Neuronal stem cell (in vitro differentiated cells): Measurements from ENCODE around the gene NDUFC2.

Source experiments
- DNase-seq: peaks from one replicate; pipeline ENCODE4 v3.0.0-alpha.2; 2013; ENCODE audit warnings: low spot score
- H2AFZ ChIP-seq: one replicate; pipeline ENCODE4 v1.6.1; 2013; ENCODE audit warnings: mild to moderate bottlenecking, low read length, inconsistent platforms
- H2AK5ac ChIP-seq: 2 replicates; pipeline ENCODE4 v1.6.1; 2013; ENCODE audit warnings: low read depth, mild to moderate bottlenecking, inconsistent platforms, low read length, moderate library complexity, mixed read lengths
- H2BK120ac ChIP-seq: 2 replicates; pipeline ENCODE4 v1.6.1; 2013; ENCODE audit warnings: low read depth, mild to moderate bottlenecking, inconsistent platforms, low read length, moderate library complexity, mixed read lengths
- H2BK12ac ChIP-seq: one replicate; pipeline ENCODE4 v1.6.1; 2013; ENCODE audit warnings: low read length, inconsistent platforms
- H2BK15ac ChIP-seq: 2 replicates; pipeline ENCODE4 v1.6.1; 2013; ENCODE audit warnings: mild to moderate bottlenecking, low read length, inconsistent platforms, mixed read lengths
- H2BK5ac ChIP-seq: one replicate; pipeline ENCODE4 v1.6.1; 2013; ENCODE audit warnings: inconsistent platforms, mild to moderate bottlenecking, low read length, moderate library complexity
- H3K14ac ChIP-seq: one replicate; pipeline ENCODE4 v1.6.1; 2013; ENCODE audit warnings: low read length, inconsistent platforms
- H3K18ac ChIP-seq: 2 replicates; pipeline ENCODE4 v1.6.1; 2013; ENCODE audit warnings: low read length, inconsistent platforms
- H3K23ac ChIP-seq: 2 replicates; pipeline ENCODE4 v1.6.1; 2013; ENCODE audit warnings: low read depth, mild to moderate bottlenecking, mixed read lengths, low read length, inconsistent platforms; ENCODE audit not compliant: poor library complexity
- H3K27ac ChIP-seq: replicated peaks from 3 replicates; pipeline ENCODE4 v1.5.1; 2013; ENCODE audit warnings: low read length, inconsistent platforms
- H3K27me3 ChIP-seq, 3 experiments: 2 replicates each; pipeline ENCODE4 v1.6.1; 2013; ENCODE audit warnings: low read length in 3 of 3, mild to moderate bottlenecking in 2 of 3, inconsistent platforms in 1 of 3, low read depth in 1 of 3, mixed read lengths in 1 of 3, moderate library complexity in 1 of 3; ENCODE audit not compliant: control insufficient read depth in 3 of 3, insufficient read depth in 3 of 3
- H3K36me3 ChIP-seq, 2 donors: replicated peaks in 1 of 2; 2 replicates each; pipeline ENCODE4 v1.6.1; 2013; ENCODE audit warnings: low read length in 2 of 2; ENCODE audit not compliant: control insufficient read depth in 2 of 2, insufficient read depth in 2 of 2
- H3K4ac ChIP-seq: 2 replicates; pipeline ENCODE4 v1.6.1; 2013; ENCODE audit warnings: inconsistent platforms, mild to moderate bottlenecking, low read length, moderate library complexity
- H3K4me1 ChIP-seq, 2 donors: 1 replicate in 1 of 2; 2 replicates in 1 of 2; pipeline ENCODE4 v1.6.1; 2013; ENCODE audit warnings: low read length in 2 of 2, low read depth in 1 of 2; ENCODE audit not compliant: control insufficient read depth in 2 of 2, insufficient read depth in 1 of 2
- H3K4me2 ChIP-seq: one replicate; pipeline ENCODE4 v1.6.1; 2013; ENCODE audit warnings: mild to moderate bottlenecking, low read length, inconsistent platforms; ENCODE audit not compliant: insufficient read depth, poor library complexity, severe bottlenecking
- H3K4me3 ChIP-seq, 2 donors: 2 replicates each; pipeline ENCODE4 v1.5.1; 2013; ENCODE audit warnings: low read length in 2 of 2, mild to moderate bottlenecking in 2 of 2, inconsistent platforms in 1 of 2, moderate library complexity in 1 of 2
- H3K79me1 ChIP-seq: one replicate; pipeline ENCODE4 v1.6.1; 2013; ENCODE audit warnings: low read depth, mild to moderate bottlenecking, inconsistent platforms, low read length, moderate library complexity
- H3K9ac ChIP-seq: one replicate; pipeline ENCODE4 v1.6.1; 2013; ENCODE audit warnings: mild to moderate bottlenecking, low read depth, low read length, inconsistent platforms; ENCODE audit not compliant: poor library complexity
- H3K9me3 ChIP-seq, 2 donors: replicated peaks in 1 of 2; 2 replicates each; pipeline versions ENCODE3 to v1.6.1; 2013; ENCODE audit warnings: low read length in 2 of 2, mild to moderate bottlenecking in 2 of 2, inconsistent platforms in 1 of 2, low read depth in 1 of 2, mixed read lengths in 1 of 2, moderate library complexity in 1 of 2; ENCODE audit not compliant: control insufficient read depth in 2 of 2, insufficient read depth in 1 of 2
- H4K8ac ChIP-seq: one replicate; pipeline ENCODE4 v1.6.1; 2013; ENCODE audit warnings: low read depth, mild to moderate bottlenecking, inconsistent platforms, low read length, moderate library complexity
- H4K91ac ChIP-seq: one replicate; pipeline ENCODE4 v1.6.1; 2013; ENCODE audit warnings: low read length, low read depth, mild to moderate bottlenecking, inconsistent platforms; ENCODE audit not compliant: poor library complexity
- WGBS, 2 donors: extraction: QIAGEN DNeasy Blood & Tissue Kit; methylation state at CpG; one replicate each; pipeline ENCODE4 v1.1.7; 2013; ENCODE audit warnings: missing lambda C conversion rate in 2 of 2, mixed read lengths in 1 of 2; ENCODE audit not compliant: insufficient read length in 2 of 2, insufficient replicate concordance in 1 of 2; ENCODE audit errors: extremely low coverage in 2 of 2; 5-methylcytosine and 5-hydroxymethylcytosine counted together

Gene NDUFC2

GRCh38 chr11:78033040-78033439 is 46.6 kb downstream of the NDUFC2 start:
- Histone ChIP-seq H4K91ac (no peak overlapping the region), H3K9ac (no peak overlapping the region), H3K36me3 (no peaks in the 10 kb centered on the region), H3K23ac (no peak overlapping the region), H3K27ac (no peak overlapping the region), H2BK5ac (no peak overlapping the region), H3K79me1 (no peaks in the 10 kb centered on the region), H3K18ac (no peak overlapping the region), H3K27me3 (no peaks in the 10 kb centered on the region), H3K4me2 (no peak overlapping the region), H4K8ac (no peak overlapping the region), H2BK15ac (no peak overlapping the region), H2BK120ac (no peak overlapping the region), H2AK5ac (no peak overlapping the region), H3K9me3 (no peaks in the 10 kb centered on the region), H3K4ac (no peak overlapping the region), H3K4me1 (peaks cover 6 to 8% of the 10 kb centered on the region in 2 donors), H2BK12ac (no peak overlapping the region), H2AFZ (no peak overlapping the region), H3K14ac (no peak overlapping the region), H3K4me3 (no peak overlapping the region)
- DNase-seq: no peak
- no CpG with 5 or more reads among the region's 4 CpGs for WGBS, 2 donors

GRCh38 chr11:78032090-78032489 is 47.6 kb downstream of the NDUFC2 start:
- Histone ChIP-seq H3K14ac (no peak overlapping the region), H4K91ac (no peak overlapping the region), H3K4me1 (peaks cover 6 to 8% of the 10 kb centered on the region in 2 donors), H2BK5ac (no peak overlapping the region), H2BK12ac (no peak overlapping the region), H3K9me3 (no peaks in the 10 kb centered on the region), H3K18ac (no peak overlapping the region), H3K4me2 (no peak overlapping the region), H3K27ac (no peak overlapping the region), H3K79me1 (no peaks in the 10 kb centered on the region), H3K4me3 (no peak overlapping the region), H4K8ac (no peak overlapping the region), H2AK5ac (no peak overlapping the region), H3K4ac (no peak overlapping the region), H3K23ac (no peak overlapping the region), H2BK120ac (no peak overlapping the region), H2AFZ (peak overlapping the region; percentile 33), H3K27me3 (no peaks in the 10 kb centered on the region), H3K9ac (no peak overlapping the region), H3K36me3 (no peaks in the 10 kb centered on the region), H2BK15ac (peak overlapping the region; percentile 12)
- no peak for DNase-seq

GRCh38 chr11:78031629-78032028 is 48.0 kb downstream of the NDUFC2 start:
- Histone ChIP-seq H3K23ac (no peak overlapping the region), H3K79me1 (no peaks in the 10 kb centered on the region), H3K18ac (no peak overlapping the region), H2BK12ac (no peak overlapping the region), H2BK5ac (no peak overlapping the region), H3K36me3 (no peaks in the 10 kb centered on the region), H3K4me1 (peaks cover 6 to 8% of the 10 kb centered on the region in 2 donors), H3K9ac (no peak overlapping the region), H3K9me3 (no peaks in the 10 kb centered on the region), H2BK120ac (no peak overlapping the region), H3K4me3 (no peak overlapping the region), H3K4ac (no peak overlapping the region), H2BK15ac (no peak overlapping the region), H2AFZ (peak overlapping the region; percentile 33), H3K27me3 (no peaks in the 10 kb centered on the region), H4K91ac (no peak overlapping the region), H3K4me2 (no peak overlapping the region), H3K14ac (no peak overlapping the region), H4K8ac (no peak overlapping the region), H2AK5ac (no peak overlapping the region), H3K27ac (no peak overlapping the region)
- DNase-seq: no peak
- no CpG with 5 or more reads among the region's 3 CpGs for WGBS, 2 donors

GRCh38 chr11:78030429-78031325 is 49.0 kb downstream of the NDUFC2 start:
- Histone ChIP-seq H2BK15ac (no peak overlapping the region), H3K18ac (no peak overlapping the region), H4K8ac (no peak overlapping the region), H3K9me3 (no peaks in the 10 kb centered on the region), H2BK12ac (no peak overlapping the region), H3K79me1 (no peaks in the 10 kb centered on the region), H3K9ac (no peak overlapping the region), H3K23ac (no peak overlapping the region), H2AK5ac (no peak overlapping the region), H3K4me1 (peaks cover 6 to 8% of the 10 kb centered on the region in 2 donors), H3K4me2 (no peak overlapping the region), H4K91ac (no peak overlapping the region), H3K4ac (no peak overlapping the region), H3K36me3 (no peaks in the 10 kb centered on the region), H2AFZ (peak overlapping the region; percentile 90), H3K4me3 (no peak overlapping the region), H2BK5ac (no peak overlapping the region), H2BK120ac (no peak overlapping the region), H3K27me3 (no peaks in the 10 kb centered on the region), H3K27ac (no peak overlapping the region), H3K14ac (no peak overlapping the region)
- DNase-seq: no peak
- WGBS, 2 donors: no CpG with 5 or more reads among the region's 7 CpGs
